ENCODE measurements around the gene POMT2.

DNA sequence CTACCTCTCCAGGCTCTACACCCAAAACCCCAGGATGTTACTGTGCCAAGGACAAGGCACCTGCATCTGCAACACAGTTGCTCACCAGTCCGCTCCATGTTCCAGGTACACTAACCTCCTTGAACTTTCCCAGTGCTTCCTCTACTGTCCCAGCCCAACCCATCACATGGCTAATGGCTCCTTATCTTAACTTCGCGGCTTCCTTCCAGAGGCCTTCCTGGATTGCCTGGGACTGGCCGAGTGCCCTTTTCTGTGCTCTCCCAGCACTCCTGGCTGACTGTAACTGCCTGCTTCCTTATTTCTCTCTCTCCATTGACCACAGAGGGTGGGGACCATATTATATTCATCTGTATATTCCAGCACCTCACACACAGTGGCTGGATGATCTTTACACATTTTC is 20.9 kb downstream of the POMT2 start:
- TF ChIP-seq POLR2A (IDR thresholded peaks at IDR 0.05; ENCODE audit: low read depth, low read length) (no peak), POLR2AphosphoS5 (IDR thresholded peaks at IDR 0.05; ENCODE audit: insufficient read depth, low read depth, low read length) (no peak), JUN (IDR thresholded peaks at IDR 0.05; ENCODE audit: borderline replicate concordance, insufficient read depth, insufficient read length, low read depth) (no peak), MYC (IDR thresholded peaks at IDR 0.05; ENCODE audit: low read depth, low read length) (no peak), FOS (IDR thresholded peaks at IDR 0.05; ENCODE audit: borderline replicate concordance, insufficient read depth, low read length) (no peak)
- TF ChIP-seq, protein P1, sequence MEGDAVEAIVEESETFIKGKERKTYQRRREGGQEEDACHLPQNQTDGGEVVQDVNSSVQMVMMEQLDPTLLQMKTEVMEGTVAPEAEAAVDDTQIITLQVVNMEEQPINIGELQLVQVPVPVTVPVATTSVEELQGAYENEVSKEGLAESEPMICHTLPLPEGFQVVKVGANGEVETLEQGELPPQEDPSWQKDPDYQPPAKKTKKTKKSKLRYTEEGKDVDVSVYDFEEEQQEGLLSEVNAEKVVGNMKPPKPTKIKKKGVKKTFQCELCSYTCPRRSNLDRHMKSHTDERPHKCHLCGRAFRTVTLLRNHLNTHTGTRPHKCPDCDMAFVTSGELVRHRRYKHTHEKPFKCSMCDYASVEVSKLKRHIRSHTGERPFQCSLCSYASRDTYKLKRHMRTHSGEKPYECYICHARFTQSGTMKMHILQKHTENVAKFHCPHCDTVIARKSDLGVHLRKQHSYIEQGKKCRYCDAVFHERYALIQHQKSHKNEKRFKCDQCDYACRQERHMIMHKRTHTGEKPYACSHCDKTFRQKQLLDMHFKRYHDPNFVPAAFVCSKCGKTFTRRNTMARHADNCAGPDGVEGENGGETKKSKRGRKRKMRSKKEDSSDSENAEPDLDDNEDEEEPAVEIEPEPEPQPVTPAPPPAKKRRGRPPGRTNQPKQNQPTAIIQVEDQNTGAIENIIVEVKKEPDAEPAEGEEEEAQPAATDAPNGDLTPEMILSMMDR (IDR thresholded peaks at IDR 0.05; ENCODE audit: extremely low read depth in 1 of 2, insufficient read depth in 1 of 2, low read depth in 1 of 2, low read length in 2 of 2): no peak
- TF ChIP-seq, protein P2, sequence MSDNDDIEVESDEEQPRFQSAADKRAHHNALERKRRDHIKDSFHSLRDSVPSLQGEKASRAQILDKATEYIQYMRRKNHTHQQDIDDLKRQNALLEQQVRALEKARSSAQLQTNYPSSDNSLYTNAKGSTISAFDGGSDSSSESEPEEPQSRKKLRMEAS (IDR thresholded peaks at IDR 0.05; ENCODE audit: insufficient read depth, insufficient read length): no peak
